NCI-H2227 (cell line): Measurements from ENCODE around the gene PTPRN2.

Experiments used
- DNase-seq: peaks from one replicate; lab custom pipeline; 2025; ENCODE audit not compliant: unreplicated experiment; lab: John Stamatoyannopoulos, UW

The PTPRN2 gene

GRCh38 chr7:157688533-157689268 is 898.9 kb downstream of the PTPRN2 start:
- no peak for DNase-seq

GRCh38 chr7:157687845-157688532 is 899.6 kb downstream of the PTPRN2 start:
- no peak for DNase-seq

GRCh38 chr7:157687158-157687557 is 900.5 kb downstream of the PTPRN2 start:
- no peak for DNase-seq

- no peak for DNase-seq
Measured at GRCh38 chr7:157686285-157686894, 901.2 kb downstream of the PTPRN2 start.

GRCh38 chr7:157685430-157686284 is 902.0 kb downstream of the PTPRN2 start:
- no peak for DNase-seq

GRCh38 chr7:157684909-157685429 is 902.7 kb downstream of the PTPRN2 start:
- DNase-seq: no peak

GRCh38 chr7:157684157-157684908 is 903.3 kb downstream of the PTPRN2 start:
- DNase-seq: no peak

GRCh38 chr7:157683747-157684156 is 903.9 kb downstream of the PTPRN2 start:
- DNase-seq: no peak

GRCh38 chr7:157682946-157683746 is 904.5 kb downstream of the PTPRN2 start:
- DNase-seq: no peak

GRCh38 chr7:157682064-157682945 is 905.3 kb downstream of the PTPRN2 start:
- no peak for DNase-seq

- no peak for DNase-seq
Measured at GRCh38 chr7:157679607-157680006, 908.0 kb downstream of the PTPRN2 start.

- DNase-seq: peak; percentile 51
Measured at GRCh38 chr7:157678501-157678900, 909.1 kb downstream of the PTPRN2 start.

- no peak for DNase-seq
Measured at GRCh38 chr7:157676456-157677255, 911.0 kb downstream of the PTPRN2 start.

GRCh38 chr7:157676001-157676400 is 911.6 kb downstream of the PTPRN2 start:
- DNase-seq: no peak

- no peak for DNase-seq
Measured at GRCh38 chr7:157675427-157675927, 912.1 kb downstream of the PTPRN2 start.

GRCh38 chr7:157674715-157675426 is 912.8 kb downstream of the PTPRN2 start:
- no peak for DNase-seq
